ENCODE results near the gene PKN1. TPM values are rescaled to one million over a fixed set of nuclear protein-coding genes. Genes with fewer than 3 reads are reported as not detected.

PKN1 gene
- total RNA-seq, 2 donors from 2014 or later = 135 to 173 TPM

GRCh38 chr19:14519245-14519859 lies 86.2 kb downstream of the PKN1 start:
- DNase-seq (ENCODE audit: low spot score) = no peak
- intact Hi-C loops (cut with DNase I) = no loop called here

DNA sequence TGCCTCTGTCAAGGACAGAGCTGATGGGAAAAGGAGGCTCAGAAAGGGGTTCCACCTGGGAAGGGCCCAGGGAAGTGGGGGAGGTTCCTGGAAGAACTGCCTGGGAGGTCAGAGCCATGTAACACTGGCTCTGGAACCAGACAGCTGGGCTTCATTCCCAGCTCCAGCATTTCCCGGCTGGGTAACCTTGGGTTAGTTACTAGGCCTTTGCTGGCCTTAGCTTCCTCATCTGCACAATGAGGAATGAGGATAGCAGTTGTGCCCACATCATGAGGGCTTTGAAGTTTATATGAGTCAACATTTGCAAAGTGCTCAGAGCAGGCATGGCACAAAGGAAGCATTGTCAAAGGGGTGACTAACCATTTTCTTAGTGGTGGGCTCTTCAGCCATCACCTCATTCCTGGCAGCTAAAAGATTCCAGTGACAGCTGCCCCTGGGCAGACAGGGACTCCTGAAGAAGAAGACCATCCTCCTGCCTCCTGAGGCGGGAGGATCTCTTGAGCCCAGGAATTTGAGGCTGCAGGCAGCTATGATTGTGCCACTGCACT lies 86.8 kb downstream of the PKN1 start:
- no peak for DNase-seq (ENCODE audit: low spot score)
- intact Hi-C loops (cut with DNase I) = no loop called here

GRCh38 chr19:14520543-14520942 lies 87.4 kb downstream of the PKN1 start:
- intact Hi-C loops (cut with DNase I) = no loop called here
- DNase-seq (ENCODE audit: low spot score) = no peak

Other genes starting within 250 kb of the PKN1 start
- gene ADGRL1, start 227.1 kb upstream of the PKN1 start, total RNA-seq = 10 to 100 TPM; 22.5 to 25.8 TPM
- 100 to 1,000 TPM; 195 to 306 TPM for gene ADGRE5, start 51.9 kb upstream of the PKN1 start, total RNA-seq
- gene DDX39A, start 14.0 kb upstream of the PKN1 start, total RNA-seq = 10 to 100 TPM; 37.4 to 38.7 TPM
- gene PTGER1, start 42.0 kb downstream of the PKN1 start, total RNA-seq = 1 to 10 TPM in 1 of 2 donors, under 1 TPM in 1; 0.95 to 1.6 TPM
- gene GIPC1, start 62.8 kb downstream of the PKN1 start, total RNA-seq = 10 to 100 TPM; 43.5 to 46.1 TPM
- gene DNAJB1, start 85.1 kb downstream of the PKN1 start, total RNA-seq = 10 to 100 TPM; 56.2 to 63.2 TPM
- gene TECR, start 96.3 kb downstream of the PKN1 start, total RNA-seq = 10 to 100 TPM; 36.8 to 56.6 TPM
- gene NDUFB7, start 138.8 kb downstream of the PKN1 start, total RNA-seq = 100 to 1,000 TPM; 157 to 177 TPM
- under 1 TPM in 1 of 2 donors, not detected in 1; 0.42 TPM for gene CLEC17A, start 149.8 kb downstream of the PKN1 start, total RNA-seq
- gene ADGRE3, start 241.5 kb downstream of the PKN1 start, total RNA-seq = under 1 TPM in 1 of 2 donors, not detected in 1; 0.23 TPM